ENCODE measurements around the gene CYLC1. TPM values are rescaled to one million over a fixed set of nuclear protein-coding genes. Genes with fewer than 3 reads are reported as not detected.
A peak's percentile ranks its signal among the peaks of the same experiment; 100 is the strongest.

CYLC1 gene, protein sequence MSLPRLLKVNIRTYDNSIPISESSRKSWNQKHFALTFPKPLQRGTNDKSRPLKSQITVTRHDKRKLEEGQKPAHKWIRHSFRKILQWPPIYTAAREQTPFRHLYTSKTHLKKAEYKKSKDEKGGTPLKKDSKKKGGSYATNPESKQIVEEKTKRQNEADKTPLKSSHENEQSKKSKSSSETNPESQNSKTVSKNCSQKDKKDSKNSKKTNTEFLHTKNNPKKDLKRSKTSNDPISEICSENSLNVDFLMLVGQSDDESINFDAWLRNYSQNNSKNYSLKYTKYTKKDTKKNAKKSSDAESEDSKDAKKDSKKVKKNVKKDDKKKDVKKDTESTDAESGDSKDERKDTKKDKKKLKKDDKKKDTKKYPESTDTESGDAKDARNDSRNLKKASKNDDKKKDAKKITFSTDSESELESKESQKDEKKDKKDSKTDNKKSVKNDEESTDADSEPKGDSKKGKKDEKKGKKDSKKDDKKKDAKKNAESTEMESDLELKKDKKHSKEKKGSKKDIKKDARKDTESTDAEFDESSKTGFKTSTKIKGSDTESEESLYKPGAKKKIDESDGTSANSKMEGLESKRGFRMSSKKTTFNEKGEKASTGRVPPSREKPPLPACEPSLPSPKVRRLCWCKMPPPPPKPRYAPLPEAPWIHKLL
- polyA plus RNA-seq (ENCODE audit: insufficient read length) = not detected
- long read RNA-seq, donor 1 = 0 reads
- long read RNA-seq, donor 2 = 0 reads
- long read RNA-seq, donor 3 = 0 reads
- long read RNA-seq, donor 4 = 0 reads
- long read RNA-seq, donor 5 = 0 reads
- long read RNA-seq, donor 6 = 0 reads
- long read RNA-seq, donor 7 = 0 reads
- long read RNA-seq, donor 8 = 0 reads

GRCh38 chrX:83860846-83861245, at the start of gene CYLC1:
CYLC1 (plus strand) TSS chrX:83861146; CDS start chrX:83861183, 37 bp downstream.
- DNase-seq = no peak

- no peak for DNase-seq
Observed at GRCh38 chrX:83819304-83819703, 41.6 kb upstream of the CYLC1 start.

DNA sequence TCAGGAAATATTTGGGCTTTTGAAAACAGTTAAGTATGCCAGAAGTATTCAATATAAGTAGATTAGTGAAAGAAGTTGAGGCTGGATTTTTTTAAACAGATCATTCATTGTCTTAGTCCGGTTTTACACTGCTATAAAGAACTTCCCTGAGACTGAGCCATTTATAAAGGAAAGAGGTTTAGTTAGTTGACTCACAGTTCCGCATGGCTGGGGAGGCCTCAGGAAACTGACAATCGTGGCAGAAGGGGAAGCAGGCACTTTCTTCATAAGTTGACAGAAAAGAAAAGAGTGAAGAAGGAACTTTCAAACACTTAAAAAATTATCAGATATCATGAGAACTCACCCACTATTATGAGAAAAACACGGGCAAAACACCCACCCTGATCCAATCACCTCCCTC, 31.1 kb upstream of the CYLC1 start:
- no peak for DNase-seq

DNA sequence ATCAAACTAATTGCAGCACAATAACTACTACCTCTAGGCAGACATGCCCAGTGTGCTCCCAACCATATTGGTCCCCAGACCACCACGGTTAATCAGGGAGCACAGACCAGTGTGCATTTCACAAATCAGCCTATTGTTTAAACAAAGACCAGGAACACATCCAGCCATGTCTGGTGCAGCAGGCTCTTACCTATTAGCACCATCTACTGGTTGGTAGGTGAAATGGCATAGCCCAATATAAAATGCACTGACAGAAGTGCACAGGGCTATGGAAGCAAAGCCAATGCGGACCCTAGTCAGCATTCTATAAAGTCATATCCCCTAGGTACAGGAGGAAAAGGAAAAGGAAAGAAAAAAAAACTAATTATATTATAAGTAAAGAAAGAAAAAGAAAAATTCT, 15.5 kb upstream of the CYLC1 start:
- peak; percentile 3 for DNase-seq

DNA sequence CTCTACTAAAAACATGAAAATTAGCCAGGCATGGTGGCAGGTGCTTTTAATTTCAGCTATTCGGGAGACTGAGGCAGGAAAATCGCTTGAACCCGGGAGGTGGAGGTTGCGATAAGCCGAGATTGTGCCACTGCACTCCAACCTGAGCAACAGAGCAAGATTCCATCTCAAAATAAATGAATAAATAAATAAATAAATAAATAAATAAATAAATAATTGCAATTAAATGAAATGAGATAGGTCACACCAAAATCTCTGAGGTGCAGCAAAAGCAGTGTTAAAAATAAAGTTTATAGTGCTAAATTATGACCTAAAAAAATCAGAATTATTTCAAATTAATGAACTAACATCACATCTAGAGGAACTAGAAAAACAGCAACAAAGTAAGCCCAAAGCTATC, 13.6 kb upstream of the CYLC1 start:
- no peak for DNase-seq

GRCh38 chrX:83888585-83888984, 27.6 kb downstream of the CYLC1 start:
- DNase-seq = no peak

- DNase-seq = no peak
Observed at GRCh38 chrX:83892433-83892832, 31.5 kb downstream of the CYLC1 start.

DNA sequence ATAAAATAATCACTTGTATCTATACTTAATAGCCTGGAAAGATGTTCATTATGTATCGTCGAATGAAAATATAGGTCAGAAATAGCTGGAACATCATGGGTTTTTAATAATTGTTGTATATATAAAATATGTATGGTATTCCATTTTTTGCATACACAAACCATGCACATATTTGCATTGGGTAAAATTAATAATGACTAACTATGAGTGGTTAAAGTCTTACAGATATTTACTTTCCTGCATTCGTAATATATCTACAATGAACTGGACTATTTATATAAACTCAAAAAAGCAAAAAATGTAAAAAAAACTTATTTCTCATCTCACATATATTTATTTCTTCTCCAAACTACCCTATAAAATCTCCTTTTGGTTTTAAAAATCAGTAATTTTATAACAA, 46.0 kb downstream of the CYLC1 start:
- DNase-seq = no peak

- no peak for DNase-seq
Observed at GRCh38 chrX:83916525-83916924, 55.6 kb downstream of the CYLC1 start.

DNA sequence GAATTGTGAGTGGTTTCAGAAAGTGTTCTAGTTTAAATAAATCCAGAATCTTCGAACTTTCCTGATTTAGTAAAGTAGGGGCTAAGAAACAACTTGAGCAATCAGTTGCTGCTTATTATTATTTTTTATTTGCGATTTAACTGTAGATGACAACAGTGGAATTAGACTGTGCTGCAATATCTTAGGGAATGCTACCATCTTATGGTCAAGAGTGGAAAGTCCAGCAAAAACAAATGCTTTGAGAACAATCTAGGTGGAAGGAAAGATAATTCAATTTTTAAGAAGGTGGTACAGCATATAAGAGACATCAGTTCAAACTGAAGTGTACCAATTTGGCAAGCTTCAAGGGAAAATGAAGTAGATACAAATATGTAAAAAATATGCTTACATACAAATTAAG, 73.3 kb downstream of the CYLC1 start:
- DNase-seq = no peak

Measured in left kidney (tissue), 8 donors.